Stimulated activated CD4-positive, alpha-beta T cell treated with anti-CD3 and anti-CD28 coated beads, Interleukin-1b, Interleukin-23, amount 100 ng/mL, for 24 hours (primary cell): ENCODE results near the gene KPNA5.
A peak's percentile ranks its signal among the peaks of the same experiment; 100 is the strongest.
"Not testable (repeated sequence)": the region's sequence is repeated elsewhere in the genome, so short reads cannot be mapped to it uniquely, and the experiment has no call there.

Experiments used
- DNase-seq, 4 experiments: peaks; one replicate each; pipeline ENCODE4 v3.0.0-alpha.2; 2020; ENCODE audit warnings: low read depth in 4 of 4, low spot score in 1 of 4

KPNA5 gene

DNA sequence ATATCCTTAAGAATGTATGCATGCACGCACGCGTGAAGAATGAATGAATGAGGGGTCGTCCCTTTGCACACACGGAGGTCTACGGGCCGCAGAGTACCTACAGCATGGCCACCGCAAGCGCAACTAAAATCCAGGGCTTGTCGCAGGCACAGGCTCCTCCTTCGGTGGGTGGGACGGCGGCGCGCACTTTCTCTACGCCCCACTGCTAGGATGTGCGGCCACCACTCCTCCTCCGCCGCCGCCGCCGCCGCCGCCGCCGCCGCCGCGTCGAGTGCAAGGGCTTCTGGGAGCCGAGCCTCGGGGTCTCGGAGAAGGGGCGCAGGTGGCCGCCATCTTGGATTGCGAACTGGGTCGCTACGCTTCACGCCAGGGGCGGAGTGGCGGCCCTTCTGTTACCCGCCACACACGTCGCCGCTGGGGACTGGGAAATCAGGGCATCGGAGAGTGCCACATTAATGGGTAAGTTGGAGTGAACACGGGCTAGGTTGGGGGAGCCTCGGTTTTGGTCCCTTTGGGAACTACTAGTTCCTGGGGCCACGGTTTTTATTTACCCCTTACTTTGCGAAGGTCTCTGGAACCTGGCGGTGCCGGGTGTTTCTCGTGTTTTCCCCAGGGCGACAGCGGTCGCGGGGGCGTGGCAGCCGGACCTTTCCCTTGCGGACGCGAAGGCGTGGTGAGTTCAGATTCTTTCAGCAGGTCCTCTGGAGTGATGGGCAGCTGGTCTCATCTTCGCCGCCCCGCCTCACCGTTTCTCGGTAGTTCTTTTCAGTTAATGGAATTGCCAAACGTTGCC lies at the start of gene KPNA5:
TSS of gene KPNA5 (plus strand) at position 332 of the 793 bp plus-strand sequence. CDS start at position 456, 124 bp downstream.
- DNase-seq = peak; percentile 77 to 89 (median 84)

GRCh38 chr6:116631379-116631990 lies 49.5 kb upstream of the KPNA5 start:
- DNase-seq = no peak

- no peak for DNase-seq
Measured at GRCh38 chr6:116633685-116634084, 47.3 kb upstream of the KPNA5 start.

DNA sequence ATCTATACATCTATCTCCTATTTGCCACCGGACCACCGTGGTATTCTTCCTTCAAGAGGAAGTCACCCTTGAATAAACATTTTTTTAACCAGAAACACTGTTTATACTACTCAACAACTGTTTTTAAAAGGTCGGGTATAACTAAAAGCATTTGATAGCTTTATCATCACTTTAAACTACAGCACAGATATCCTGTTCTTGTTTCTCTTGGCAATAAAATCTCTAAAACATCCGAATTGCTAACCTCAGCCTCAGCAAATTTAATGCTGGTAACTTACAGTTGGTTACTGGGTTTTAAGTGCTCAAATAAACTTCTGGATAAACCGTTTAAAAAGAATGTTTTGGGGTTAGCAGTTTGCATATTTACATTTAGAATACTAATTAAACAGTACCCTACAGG lies 32.9 kb upstream of the KPNA5 start:
- DNase-seq = no peak

GRCh38 chr6:116649129-116649528 lies 31.9 kb upstream of the KPNA5 start:
- no peak for DNase-seq

DNA sequence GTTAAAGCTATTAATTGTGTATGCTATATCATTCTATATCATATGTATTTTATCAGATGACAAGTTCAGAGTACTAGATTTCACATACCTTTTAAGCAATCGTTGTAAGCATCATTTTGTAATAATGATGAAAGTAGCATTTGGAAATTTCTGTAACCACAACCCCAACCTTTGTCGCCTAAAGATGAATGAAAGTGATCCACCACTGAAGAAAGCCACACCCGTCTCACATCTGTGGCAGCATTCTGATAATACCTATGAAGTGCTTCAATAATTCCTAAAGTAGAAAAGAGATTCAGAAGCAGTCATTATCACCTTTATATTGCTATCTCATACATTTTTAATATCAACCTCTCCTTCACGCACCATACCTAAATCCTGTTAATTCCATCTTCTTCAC lies 29.1 kb upstream of the KPNA5 start:
- no peak for DNase-seq

- no peak for DNase-seq
Measured at GRCh38 chr6:116661594-116661993, 19.4 kb upstream of the KPNA5 start.

- DNase-seq = no peak
Measured at GRCh38 chr6:116662202-116662601, 18.8 kb upstream of the KPNA5 start.

- no peak for DNase-seq
Measured at GRCh38 chr6:116663308-116663707, 17.7 kb upstream of the KPNA5 start.

DNA sequence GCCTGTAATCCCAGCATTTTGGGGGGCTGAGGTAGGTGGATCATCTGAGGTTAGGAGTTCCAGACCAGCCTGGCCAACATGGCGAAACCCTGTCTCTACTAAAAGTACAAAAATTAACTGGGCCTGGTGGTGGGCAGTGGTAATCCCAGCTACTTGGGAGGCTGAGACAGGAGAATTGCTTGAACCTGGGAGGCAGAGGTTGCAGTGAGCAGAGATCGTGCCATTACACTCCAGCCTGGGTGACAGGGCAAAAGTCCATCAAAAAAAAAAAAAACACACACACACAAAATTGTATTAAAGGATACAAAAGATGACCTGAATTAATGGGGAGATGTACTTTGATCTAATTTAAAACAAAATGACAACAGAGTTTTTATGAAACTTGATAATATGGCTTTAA lies 16.8 kb upstream of the KPNA5 start:
- not testable (repeated sequence) for DNase-seq

DNA sequence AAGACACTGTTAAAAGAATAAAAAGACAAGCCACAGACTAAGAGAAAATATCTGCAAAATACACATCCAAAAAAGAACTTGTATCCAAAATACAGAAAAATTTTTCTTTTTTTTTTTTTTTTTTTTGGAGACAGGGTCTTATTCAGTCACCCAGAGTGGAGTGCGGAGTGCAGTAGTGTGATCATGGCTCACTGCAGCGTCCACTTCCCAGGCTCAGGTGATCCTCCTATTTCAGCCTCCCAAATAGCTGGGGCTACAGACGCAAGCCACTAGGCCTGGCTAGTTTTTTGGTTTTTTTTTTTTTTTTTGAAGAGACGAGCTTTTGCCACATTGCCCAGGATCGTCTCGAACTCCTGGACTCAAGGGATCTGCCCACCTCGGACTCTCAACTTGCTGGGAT lies 15.5 kb upstream of the KPNA5 start:
- no peak for DNase-seq

GRCh38 chr6:116666869-116667268 lies 14.1 kb upstream of the KPNA5 start:
- no peak for DNase-seq

DNA sequence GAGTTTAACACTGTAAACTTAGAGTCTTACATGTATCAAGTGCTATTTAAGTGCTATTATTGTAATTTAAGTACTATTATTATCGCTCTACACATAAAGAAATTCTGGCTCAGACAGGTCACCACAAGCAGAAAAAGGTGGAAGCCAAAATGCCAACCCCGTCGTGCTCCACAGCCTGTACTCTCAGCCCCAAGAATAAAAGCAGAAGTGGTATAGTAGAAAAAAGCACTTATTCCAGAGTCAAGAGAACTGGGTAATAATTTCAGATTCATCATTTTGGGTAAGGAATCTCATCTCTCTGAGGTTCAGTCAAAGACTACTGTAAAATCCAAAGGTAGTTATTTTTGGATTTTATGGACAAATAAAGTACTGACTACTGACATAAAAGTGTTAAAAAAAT lies 13.4 kb upstream of the KPNA5 start:
- no peak for DNase-seq

DNA sequence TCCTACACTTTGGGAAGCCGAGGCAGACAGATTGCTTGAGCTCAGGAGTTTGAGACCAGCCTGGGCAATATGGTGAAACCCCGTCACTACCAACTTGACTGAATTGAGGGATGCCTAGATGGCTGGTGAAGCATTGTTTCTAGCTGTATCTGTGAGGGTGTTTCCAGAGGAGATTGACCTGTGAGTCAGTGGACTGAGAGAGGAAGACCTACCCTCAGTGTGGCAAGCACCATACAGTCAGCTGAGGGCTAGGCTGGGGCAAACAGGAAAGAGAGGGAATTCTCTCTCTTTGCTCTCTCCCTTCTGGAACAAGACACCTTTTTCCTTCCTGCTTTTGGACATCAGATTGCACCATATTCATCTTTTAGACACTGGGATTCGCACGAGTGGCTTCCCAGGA lies 8.7 kb upstream of the KPNA5 start:
- no peak for DNase-seq

- no peak for DNase-seq
Measured at GRCh38 chr6:116676021-116676420, 5.0 kb upstream of the KPNA5 start.

DNA sequence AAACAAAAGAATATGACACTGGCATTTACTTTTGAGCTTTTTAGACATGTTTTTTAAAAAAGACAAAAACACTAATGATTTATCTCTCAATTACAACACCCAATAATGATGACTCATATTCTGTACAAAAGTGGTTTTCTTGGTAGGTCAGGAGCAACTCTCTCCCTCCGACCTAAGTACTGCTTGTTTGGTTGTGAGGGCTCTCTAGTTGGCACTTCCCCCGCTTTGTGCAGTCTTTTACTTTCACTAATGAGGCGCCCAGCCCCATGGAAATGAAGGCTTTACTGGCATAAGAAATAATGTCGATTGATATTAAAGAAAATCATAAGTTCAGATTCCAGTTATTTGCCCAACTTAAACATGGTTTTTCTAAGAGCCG lies 1.3 kb downstream of the KPNA5 start:
- DNase-seq = no peak

DNA sequence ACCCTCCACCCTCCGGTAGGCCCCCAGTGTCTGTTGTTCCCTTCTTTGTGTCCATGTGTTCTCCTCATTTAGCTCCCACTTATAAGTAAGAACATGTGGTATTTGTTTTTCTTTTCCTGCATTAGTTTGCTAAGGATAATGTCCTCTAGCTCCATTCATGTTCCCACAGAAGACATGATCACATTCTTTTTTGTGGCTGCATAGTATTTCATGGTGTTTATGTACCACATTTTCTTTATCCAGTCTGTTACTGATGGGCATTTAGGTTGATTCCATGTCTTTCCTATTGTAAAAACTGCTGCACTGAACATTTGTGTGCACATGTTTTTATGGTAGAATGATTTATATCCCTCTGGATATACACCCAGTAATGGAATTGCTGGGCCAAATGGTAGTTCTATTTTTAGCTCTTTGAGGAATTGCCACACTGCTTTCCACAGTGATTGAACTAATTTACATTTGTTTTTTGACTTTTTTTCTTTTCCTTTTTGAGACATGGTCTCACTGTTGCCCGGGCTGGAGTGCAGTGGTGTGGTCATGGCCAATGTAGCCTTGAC lies 4.5 kb downstream of the KPNA5 start:
- DNase-seq = no peak

DNA sequence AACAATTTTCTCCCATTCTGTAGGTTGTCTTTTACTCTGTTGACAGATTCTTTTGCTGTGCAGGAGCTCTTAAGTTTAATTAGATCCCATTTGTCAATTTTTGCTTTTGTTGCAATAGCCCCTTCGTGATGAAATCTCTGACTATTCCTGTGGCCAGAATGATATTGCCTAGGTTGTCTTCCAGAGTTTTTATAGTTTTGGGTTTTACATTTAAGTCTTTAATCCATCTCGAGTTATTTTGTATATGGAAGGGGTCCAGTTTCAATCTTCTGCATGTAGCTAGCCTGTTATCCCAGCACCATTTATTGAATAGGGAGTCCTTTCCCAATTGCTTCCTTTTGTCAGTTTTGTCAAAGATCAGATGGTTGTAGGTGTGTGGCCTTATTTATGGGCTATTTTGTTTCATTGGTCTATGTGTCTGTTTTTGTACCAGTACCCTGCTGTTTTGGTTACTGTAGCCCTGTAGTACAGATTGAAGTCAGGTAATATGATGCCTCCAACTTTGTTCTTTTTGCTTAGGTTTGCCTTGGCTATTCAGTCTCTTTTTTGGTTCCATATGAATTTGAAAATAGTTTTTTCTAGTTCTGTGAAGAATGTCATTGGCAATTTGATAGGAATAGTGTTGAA lies 5.6 kb downstream of the KPNA5 start:
- not testable (repeated sequence) for DNase-seq

GRCh38 chr6:116691154-116691553 lies 10.1 kb downstream of the KPNA5 start:
- DNase-seq = no peak

- not testable (repeated sequence) for DNase-seq
Measured at GRCh38 chr6:116692873-116693272, 11.9 kb downstream of the KPNA5 start.

- not testable (repeated sequence) for DNase-seq
Measured at GRCh38 chr6:116693275-116693674, 12.3 kb downstream of the KPNA5 start.

DNA sequence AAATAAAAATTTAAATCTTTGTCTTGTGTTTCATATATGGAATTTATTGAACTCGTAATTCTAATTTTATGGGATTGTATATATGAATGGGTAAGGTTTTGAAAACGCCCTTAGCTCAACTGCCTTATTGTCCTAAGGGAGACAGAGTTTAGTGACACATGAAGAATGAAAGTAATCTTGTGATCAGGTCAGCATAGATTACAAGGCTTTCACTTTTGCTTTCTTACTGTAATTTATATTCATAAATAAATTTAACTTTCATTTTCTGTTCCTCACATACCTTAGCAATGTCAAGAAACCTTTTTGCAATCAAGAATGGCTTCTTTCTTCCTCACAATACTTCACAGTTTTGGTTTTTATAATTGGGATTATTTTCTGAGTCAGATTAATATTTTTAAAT lies 14.4 kb downstream of the KPNA5 start:
- DNase-seq = no peak
